IPS-NIHi11 (cell line): ENCODE measurements around the gene KCTD20.

Source experiments
- DNase-seq: peaks from one replicate; pipeline ENCODE4 v3.0.0; 2012; ENCODE audit warnings: mixed read lengths, low spot score

Gene KCTD20

GRCh38 chr6:36493859-36494258 lies 51.1 kb downstream of the KCTD20 start:
- no peak for DNase-seq

GRCh38 chr6:36495086-36495485 lies 52.3 kb downstream of the KCTD20 start:
- DNase-seq: no peak

GRCh38 chr6:36499918-36500317 lies 57.1 kb downstream of the KCTD20 start:
- no peak for DNase-seq

GRCh38 chr6:36501686-36502085 lies 58.9 kb downstream of the KCTD20 start:
- no peak for DNase-seq

GRCh38 chr6:36504181-36504580 lies 61.4 kb downstream of the KCTD20 start:
- DNase-seq: no peak

- DNase-seq: no peak
Observed at GRCh38 chr6:36504982-36505381, 62.2 kb downstream of the KCTD20 start.

GRCh38 chr6:36505744-36506534 lies 63.1 kb downstream of the KCTD20 start:
- no peak for DNase-seq

- DNase-seq: no peak
Observed at GRCh38 chr6:36506611-36507010, 63.8 kb downstream of the KCTD20 start.

GRCh38 chr6:36508532-36508931 lies 65.7 kb downstream of the KCTD20 start:
- no peak for DNase-seq

- DNase-seq: no peak
Observed at GRCh38 chr6:36510365-36510764, 67.6 kb downstream of the KCTD20 start.

- no peak for DNase-seq
Observed at GRCh38 chr6:36514554-36515456, 72.0 kb downstream of the KCTD20 start.

- no peak for DNase-seq
Observed at GRCh38 chr6:36515844-36516243, 73.0 kb downstream of the KCTD20 start.

GRCh38 chr6:36516559-36516958 lies 73.8 kb downstream of the KCTD20 start:
- no peak for DNase-seq

- no peak for DNase-seq
Observed at GRCh38 chr6:36516988-36517387, 74.2 kb downstream of the KCTD20 start.

GRCh38 chr6:36517408-36517807 lies 74.6 kb downstream of the KCTD20 start:
- no peak for DNase-seq

- DNase-seq: no peak
Observed at GRCh38 chr6:36519352-36519751, 76.6 kb downstream of the KCTD20 start.

- no peak for DNase-seq
Observed at GRCh38 chr6:36523451-36523850, 80.7 kb downstream of the KCTD20 start.

GRCh38 chr6:36523936-36524499 lies 81.2 kb downstream of the KCTD20 start:
- no peak for DNase-seq

GRCh38 chr6:36524871-36525270 lies 82.1 kb downstream of the KCTD20 start:
- DNase-seq: no peak

GRCh38 chr6:36525346-36525745 lies 82.5 kb downstream of the KCTD20 start:
- no peak for DNase-seq

GRCh38 chr6:36526066-36526465 lies 83.3 kb downstream of the KCTD20 start:
- DNase-seq: no peak

GRCh38 chr6:36533321-36533720 lies 90.5 kb downstream of the KCTD20 start:
- no peak for DNase-seq
